SK-N-MC (cell line): ENCODE measurements around the gene C5orf46.
"Not testable (repeated sequence)": the region's sequence is repeated elsewhere in the genome, so short reads cannot be mapped to it uniquely, and the experiment has no call there.

ENCODE experiments used
- EZH2 ChIP-seq: fragments of 200-600 bp; sonication (generic); IDR thresholded peaks from one replicate; pipeline ENCODE4 v1.6.1; 2017; ENCODE audit warnings: antibody characterized with exemption
- FOXP2 ChIP-seq: optimal IDR thresholded peaks from 2 replicates; pipeline ENCODE3; 2011; ENCODE audit warnings: mild to moderate bottlenecking, moderate library complexity; ENCODE audit not compliant: insufficient read depth; ENCODE audit errors: extremely low read length, control extremely low read depth
- POLR2AphosphoS5 ChIP-seq: IDR thresholded peaks from 2 replicates; pipeline ENCODE4 v1.6.1; 2012; ENCODE audit warnings: mild to moderate bottlenecking, low read depth, low read length, borderline replicate concordance

DNA sequence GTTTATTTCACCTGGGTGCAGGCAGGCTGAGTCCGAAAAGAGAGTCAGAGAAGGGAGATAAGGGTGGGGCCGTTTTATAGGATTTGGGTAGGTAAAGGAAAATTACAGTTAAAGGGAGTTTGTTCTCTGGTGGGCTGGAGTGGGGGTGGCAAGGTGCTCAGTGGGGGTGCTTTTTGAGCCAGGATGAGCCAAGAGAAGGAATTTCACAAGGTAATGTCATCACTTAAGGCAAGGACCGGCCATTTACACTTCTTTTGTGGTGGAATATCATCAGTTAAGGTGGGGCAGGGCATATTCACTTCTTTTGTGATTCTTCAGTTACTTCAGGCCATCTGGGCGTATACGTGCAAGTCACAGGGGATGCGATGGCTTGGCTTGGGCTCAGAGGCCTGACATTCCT lies 36.4 kb downstream of the C5orf46 start:
- TF ChIP-seq POLR2AphosphoS5, EZH2, FOXP2: not testable (repeated sequence)
